Measurements from ENCODE around the gene YDJC. TPM values are rescaled to one million over a fixed set of nuclear protein-coding genes. Genes with fewer than 3 reads are reported as not detected.
"Not testable (repeated sequence)": the region's sequence is repeated elsewhere in the genome, so short reads cannot be mapped to it uniquely, and the experiment has no call there.

The YDJC gene
- total RNA-seq, 1 experiment from 2014 or later = 57.4 TPM

GRCh38 chr22:21609556-21610157, 20.2 kb downstream of the YDJC start:
- not testable (repeated sequence) for DNase-seq (ENCODE audit: low read depth)

GRCh38 chr22:21606775-21607174, 23.0 kb downstream of the YDJC start:
- DNase-seq (ENCODE audit: low read depth) = peak; percentile 88

GRCh38 chr22:21605887-21606564, 23.8 kb downstream of the YDJC start:
- DNase-seq (ENCODE audit: low read depth) = no peak

- no peak for DNase-seq (ENCODE audit: low read depth)
These were observed 25.8 kb downstream of the YDJC start for GRCh38 chr22:21603973-21604372.

GRCh38 chr22:21602579-21602978, 27.2 kb downstream of the YDJC start:
- no peak for DNase-seq (ENCODE audit: low read depth)

- DNase-seq (ENCODE audit: low read depth) = no peak
These were observed 30.5 kb downstream of the YDJC start for GRCh38 chr22:21599053-21599893.

GRCh38 chr22:21598302-21598701, 31.5 kb downstream of the YDJC start:
- DNase-seq (ENCODE audit: low read depth) = no peak

GRCh38 chr22:21596356-21597135, 33.3 kb downstream of the YDJC start:
- DNase-seq (ENCODE audit: low read depth) = not testable (repeated sequence)

GRCh38 chr22:21594865-21595452, 34.9 kb downstream of the YDJC start:
- DNase-seq (ENCODE audit: low read depth) = no peak

GRCh38 chr22:21593406-21594232, 36.2 kb downstream of the YDJC start:
- no peak for DNase-seq (ENCODE audit: low read depth)

GRCh38 chr22:21592422-21592821, 37.4 kb downstream of the YDJC start:
- no peak for DNase-seq (ENCODE audit: low read depth)

GRCh38 chr22:21591695-21592094, 38.1 kb downstream of the YDJC start:
- DNase-seq (ENCODE audit: low read depth) = peak; percentile 37

GRCh38 chr22:21590809-21591641, 38.8 kb downstream of the YDJC start:
- no peak for DNase-seq (ENCODE audit: low read depth)

GRCh38 chr22:21589396-21589795, 40.4 kb downstream of the YDJC start:
- no peak for DNase-seq (ENCODE audit: low read depth)

GRCh38 chr22:21587803-21588611, 41.8 kb downstream of the YDJC start:
- DNase-seq (ENCODE audit: low read depth) = peak; percentile 56

- DNase-seq (ENCODE audit: low read depth) = no peak
These were observed 44.4 kb downstream of the YDJC start for GRCh38 chr22:21585389-21585788.

GRCh38 chr22:21582801-21583740, 46.8 kb downstream of the YDJC start:
- no peak for DNase-seq (ENCODE audit: low read depth)

Data from M059J (cell line).